ENCODE results near the gene PLD2. TPM values are rescaled to one million over a fixed set of nuclear protein-coding genes. Genes with fewer than 3 reads are reported as not detected.
"Not testable (repeated sequence)": the region's sequence is repeated elsewhere in the genome, so short reads cannot be mapped to it uniquely, and the experiment has no call there.

The PLD2 gene
- total RNA-seq, 2 donors from 2014 or later = 22.2 to 30.3 TPM

GRCh38 chr17:4822835-4823234 lies 15.9 kb downstream of the PLD2 start:
- intact Hi-C loops (cut with DNase I) = no loop called here
- DNase-seq (ENCODE audit: low spot score) = no peak

- intact Hi-C loops (cut with DNase I) = no loop called here
- DNase-seq (ENCODE audit: low spot score) = no peak
Measured at GRCh38 chr17:4823373-4824089, 16.6 kb downstream of the PLD2 start.

DNA sequence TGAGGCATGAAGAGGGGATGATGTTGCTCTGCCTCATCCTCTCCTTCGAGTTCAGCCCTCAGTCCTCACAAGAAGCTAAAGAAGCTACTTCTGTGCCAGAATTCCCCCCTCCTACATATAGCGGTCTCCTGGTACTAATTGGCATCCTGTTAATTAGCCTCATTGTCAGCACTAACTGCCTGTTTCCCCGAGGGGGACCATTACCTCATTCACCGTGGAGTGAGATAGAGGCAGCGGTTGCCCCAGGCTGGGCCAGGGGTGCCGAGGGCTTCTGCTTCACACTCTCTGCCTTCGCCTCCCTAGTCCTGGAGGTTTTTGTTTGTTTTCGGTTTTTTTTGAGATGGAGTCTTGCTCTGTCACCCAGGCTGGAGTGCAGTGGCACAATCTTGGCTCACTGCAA lies 20.4 kb downstream of the PLD2 start:
- intact Hi-C loops (cut with DNase I) = no loop called here

GRCh38 chr17:4832829-4833177 lies 25.9 kb downstream of the PLD2 start:
- DNase-seq (ENCODE audit: low spot score); intact Hi-C loops (cut with DNase I): not testable (repeated sequence)

More for the DNA sequence above, 20.4 kb downstream of the PLD2 start:
- DNase-seq (ENCODE audit: low spot score) = no peak

DNA sequence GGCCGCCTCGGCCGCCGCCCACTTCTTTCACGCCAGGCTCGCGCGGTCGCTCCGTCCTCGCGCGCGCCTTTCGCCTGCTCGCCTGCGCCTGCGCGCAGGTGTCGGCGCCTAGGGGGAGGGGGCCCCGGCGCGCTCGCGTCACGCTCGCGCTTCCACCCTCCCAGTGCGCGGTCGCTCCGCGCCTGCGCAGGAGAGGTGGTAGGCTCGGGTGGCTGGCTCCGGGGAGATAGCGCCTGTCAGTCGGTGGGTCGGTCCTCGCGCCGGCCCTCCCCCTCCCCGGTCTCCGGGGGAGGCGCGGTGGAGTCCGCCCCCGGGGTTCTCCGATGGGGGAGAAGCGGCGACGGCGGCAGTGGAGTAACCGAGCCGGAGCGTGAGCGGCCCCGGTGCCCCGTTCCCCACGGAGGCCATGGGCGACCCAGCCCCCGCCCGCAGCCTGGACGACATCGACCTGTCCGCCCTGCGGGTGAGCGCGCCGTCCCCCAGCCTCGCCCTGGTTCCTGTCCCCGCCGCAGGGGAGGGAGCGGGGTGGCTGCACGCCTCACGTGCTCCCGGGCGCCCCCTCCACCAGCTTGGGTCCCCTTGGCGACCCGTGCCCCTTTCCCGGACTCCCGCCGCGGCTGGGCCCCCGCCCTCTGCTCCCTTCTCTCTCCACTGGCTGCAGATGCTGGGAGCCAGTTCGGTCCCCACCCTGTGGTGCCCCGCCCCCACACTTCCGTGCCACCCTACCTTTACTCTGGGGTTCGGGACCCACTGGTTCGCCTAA lies 26.4 kb downstream of the PLD2 start, which contains the start of gene MINK1:
MINK1 (plus strand) TSS at position 163 of the 763 bp plus-strand sequence; CDS start at position 407, 244 bp downstream.
- intact Hi-C loops (cut with DNase I) = no loop called here
- DNase-seq (ENCODE audit: low spot score) = peak; percentile 96

- DNase-seq (ENCODE audit: low spot score) = no peak
- intact Hi-C loops (cut with DNase I) = no loop called here
Measured at GRCh38 chr17:4833941-4834680, 27.2 kb downstream of the PLD2 start.

- DNase-seq (ENCODE audit: low spot score) = no peak
- intact Hi-C loops (cut with DNase I) = no loop called here
Measured at GRCh38 chr17:4834681-4835020, 27.7 kb downstream of the PLD2 start.

- intact Hi-C loops (cut with DNase I) = no loop called here
- no peak for DNase-seq (ENCODE audit: low spot score)
Measured at GRCh38 chr17:4836221-4836620, 29.3 kb downstream of the PLD2 start.

DNA sequence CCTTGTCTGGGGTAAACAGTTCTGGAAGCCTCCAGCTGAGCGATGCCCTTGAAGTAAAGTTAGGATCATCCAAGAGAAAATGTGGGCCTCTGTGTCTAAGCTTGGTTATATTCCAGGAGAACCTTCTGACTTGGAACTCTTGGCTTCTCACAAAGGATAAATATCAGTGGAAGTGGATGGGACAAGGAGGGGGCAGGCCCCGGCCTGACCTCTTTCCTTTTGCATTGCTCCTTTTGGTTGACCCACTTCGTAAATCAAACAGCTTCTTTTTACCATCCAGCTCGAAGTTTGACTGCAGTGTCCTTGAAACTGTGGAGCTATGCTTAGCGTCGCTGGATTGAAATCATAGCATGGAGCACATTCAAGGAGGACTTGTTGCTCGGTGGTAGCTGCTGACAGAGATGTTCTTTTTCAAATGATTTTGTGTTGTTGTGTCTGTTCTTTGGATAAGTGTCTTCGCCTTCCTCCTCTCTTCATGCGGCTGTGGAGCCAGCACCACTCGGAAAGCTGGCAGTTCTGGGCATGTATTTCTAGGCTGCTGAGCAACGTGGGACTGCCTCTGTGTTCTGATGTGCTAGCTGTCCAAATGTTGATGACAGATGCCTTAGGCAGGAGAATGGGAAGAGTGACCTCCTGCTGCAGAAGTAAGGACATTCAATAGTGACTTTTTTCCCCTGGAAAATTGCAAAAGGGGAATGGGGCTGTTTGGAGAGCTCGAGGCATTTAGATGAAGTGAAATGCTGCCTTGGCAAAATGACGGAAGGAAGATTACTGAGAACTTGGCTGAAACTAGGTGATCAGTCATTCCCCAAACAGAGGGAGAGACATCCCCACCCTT lies 30.7 kb downstream of the PLD2 start:
- no peak for DNase-seq (ENCODE audit: low spot score)
- intact Hi-C loops (cut with DNase I) = no loop called here

GRCh38 chr17:4838309-4838785 lies 31.4 kb downstream of the PLD2 start:
- intact Hi-C loops (cut with DNase I) = no loop called here
- no peak for DNase-seq (ENCODE audit: low spot score)

DNA sequence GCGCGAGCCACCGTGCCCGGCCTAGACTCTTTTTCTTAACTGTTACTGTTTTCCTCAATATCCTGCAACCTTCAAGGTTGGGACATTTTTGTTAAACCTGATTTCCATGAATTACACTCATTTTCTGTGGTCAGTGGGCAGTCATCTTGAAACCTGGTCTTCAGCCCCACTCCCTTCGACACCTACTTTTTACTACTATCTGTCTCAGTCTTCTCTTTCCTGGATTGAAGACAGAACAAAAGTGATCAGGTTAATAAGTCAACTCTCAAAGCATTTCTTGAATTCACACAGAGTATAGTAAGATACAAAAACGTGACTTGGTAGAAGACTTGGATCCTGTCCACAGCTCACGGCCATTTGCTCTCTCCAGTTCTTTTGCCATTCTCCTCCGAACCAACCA lies 32.3 kb downstream of the PLD2 start:
- intact Hi-C loops (cut with DNase I) = no loop called here
- no peak for DNase-seq (ENCODE audit: low spot score)

DNA sequence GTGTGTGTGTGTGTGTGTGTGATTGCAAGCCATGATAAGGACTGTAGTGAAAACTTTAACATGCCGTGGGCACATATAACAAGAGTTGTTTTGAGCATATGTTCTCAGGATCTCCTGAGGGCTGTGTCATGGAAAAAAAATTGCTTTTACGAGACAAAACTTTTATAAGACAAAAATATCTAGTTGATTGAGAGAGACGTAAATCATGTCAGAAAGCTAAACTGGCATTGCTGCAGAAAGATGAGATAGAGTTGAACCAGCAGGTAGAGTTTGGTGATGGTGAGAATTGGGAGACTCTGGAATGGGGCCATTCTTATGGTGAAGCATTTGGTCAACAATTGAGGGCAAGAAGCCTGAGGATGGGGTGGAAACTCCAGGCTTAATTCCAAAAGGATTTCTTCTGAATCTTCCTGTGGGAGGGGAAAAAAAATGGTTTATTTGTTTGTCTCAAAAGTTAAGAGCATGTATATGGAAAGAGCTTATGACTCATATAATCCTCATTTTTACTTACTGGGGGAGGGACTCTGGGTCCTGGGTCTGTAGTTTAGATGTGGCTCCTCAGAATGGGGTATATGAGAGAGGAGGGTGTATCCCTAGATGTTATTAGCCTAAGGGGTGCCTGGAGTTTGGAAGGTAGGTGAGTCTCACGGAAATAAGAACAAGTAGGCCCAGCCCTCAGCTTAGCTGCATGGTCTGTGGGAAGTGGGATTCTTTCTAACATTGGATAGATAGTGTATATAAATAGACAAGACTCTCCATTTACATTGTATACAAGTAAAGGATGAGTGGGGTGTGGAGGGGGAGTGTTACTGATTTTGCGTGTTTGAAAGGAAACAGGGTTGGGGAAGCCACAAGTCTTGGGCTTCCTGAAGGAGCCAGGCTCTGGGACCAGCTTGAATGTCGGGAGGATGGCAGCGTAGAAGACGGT lies 33.3 kb downstream of the PLD2 start:
- intact Hi-C loops (cut with DNase I) = no loop called here
- DNase-seq (ENCODE audit: low spot score) = no peak

DNA sequence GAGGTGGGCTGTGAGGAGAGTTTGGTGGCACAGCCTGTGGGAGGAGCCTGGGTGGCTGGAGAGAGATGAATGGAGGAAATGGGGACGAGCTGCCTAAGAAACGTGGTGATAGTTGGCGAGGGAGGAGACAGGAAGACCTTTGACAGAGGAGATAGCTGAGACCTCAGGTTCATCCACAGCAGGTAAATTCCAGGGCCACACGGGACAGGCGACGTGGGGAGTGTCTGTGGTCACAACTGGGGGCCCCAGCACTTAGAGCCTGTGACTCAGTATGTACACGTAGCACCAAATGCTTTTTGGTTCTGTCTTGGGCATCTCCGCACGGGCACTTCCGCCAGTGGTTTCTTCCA lies 33.9 kb downstream of the PLD2 start:
- intact Hi-C loops (cut with DNase I) = no loop called here
- no peak for DNase-seq (ENCODE audit: low spot score)

GRCh38 chr17:4842376-4842775 lies 35.4 kb downstream of the PLD2 start:
- intact Hi-C loops (cut with DNase I) = no loop called here
- no peak for DNase-seq (ENCODE audit: low spot score)

- intact Hi-C loops (cut with DNase I) = no loop called here
- DNase-seq (ENCODE audit: low spot score) = no peak
Measured at GRCh38 chr17:4843321-4844000, 36.5 kb downstream of the PLD2 start.

GRCh38 chr17:4845118-4845517 lies 38.2 kb downstream of the PLD2 start:
- DNase-seq (ENCODE audit: low spot score) = no peak
- intact Hi-C loops (cut with DNase I) = no loop called here

GRCh38 chr17:4846635-4847390 lies 39.9 kb downstream of the PLD2 start:
- intact Hi-C loops (cut with DNase I) = no loop called here
- DNase-seq (ENCODE audit: low spot score) = no peak
